ENCODE data around the gene EIPR1. TPM values are rescaled to one million over a fixed set of nuclear protein-coding genes. Genes with fewer than 3 reads are reported as not detected.

Gene EIPR1
- total and polyA plus RNA-seq, 2 experiments from 2014 or later: 17.4 to 46.3 TPM

- TF ChIP-seq ZNF331 (CRISPR knock-in tag; IDR thresholded peaks at IDR 0.05; ENCODE audit: low read depth): no peak
- TF ChIP-seq NANOG (IDR thresholded peaks at IDR 0.05; ENCODE audit: borderline replicate concordance): no peak
- TF ChIP-seq POLR2AphosphoS5 (IDR thresholded peaks at IDR 0.05; ENCODE audit: low read depth): no peak
- no peak for TF ChIP-seq EZH2phosphoT487 (IDR thresholded peaks at IDR 0.05; ENCODE audit: unreplicated experiment)
- TF ChIP-seq, protein P1, sequence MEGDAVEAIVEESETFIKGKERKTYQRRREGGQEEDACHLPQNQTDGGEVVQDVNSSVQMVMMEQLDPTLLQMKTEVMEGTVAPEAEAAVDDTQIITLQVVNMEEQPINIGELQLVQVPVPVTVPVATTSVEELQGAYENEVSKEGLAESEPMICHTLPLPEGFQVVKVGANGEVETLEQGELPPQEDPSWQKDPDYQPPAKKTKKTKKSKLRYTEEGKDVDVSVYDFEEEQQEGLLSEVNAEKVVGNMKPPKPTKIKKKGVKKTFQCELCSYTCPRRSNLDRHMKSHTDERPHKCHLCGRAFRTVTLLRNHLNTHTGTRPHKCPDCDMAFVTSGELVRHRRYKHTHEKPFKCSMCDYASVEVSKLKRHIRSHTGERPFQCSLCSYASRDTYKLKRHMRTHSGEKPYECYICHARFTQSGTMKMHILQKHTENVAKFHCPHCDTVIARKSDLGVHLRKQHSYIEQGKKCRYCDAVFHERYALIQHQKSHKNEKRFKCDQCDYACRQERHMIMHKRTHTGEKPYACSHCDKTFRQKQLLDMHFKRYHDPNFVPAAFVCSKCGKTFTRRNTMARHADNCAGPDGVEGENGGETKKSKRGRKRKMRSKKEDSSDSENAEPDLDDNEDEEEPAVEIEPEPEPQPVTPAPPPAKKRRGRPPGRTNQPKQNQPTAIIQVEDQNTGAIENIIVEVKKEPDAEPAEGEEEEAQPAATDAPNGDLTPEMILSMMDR (conservative IDR thresholded peaks at IDR 0.05; ENCODE audit: low read depth in 2 of 2): no peak
- TF ChIP-seq, protein P2, sequence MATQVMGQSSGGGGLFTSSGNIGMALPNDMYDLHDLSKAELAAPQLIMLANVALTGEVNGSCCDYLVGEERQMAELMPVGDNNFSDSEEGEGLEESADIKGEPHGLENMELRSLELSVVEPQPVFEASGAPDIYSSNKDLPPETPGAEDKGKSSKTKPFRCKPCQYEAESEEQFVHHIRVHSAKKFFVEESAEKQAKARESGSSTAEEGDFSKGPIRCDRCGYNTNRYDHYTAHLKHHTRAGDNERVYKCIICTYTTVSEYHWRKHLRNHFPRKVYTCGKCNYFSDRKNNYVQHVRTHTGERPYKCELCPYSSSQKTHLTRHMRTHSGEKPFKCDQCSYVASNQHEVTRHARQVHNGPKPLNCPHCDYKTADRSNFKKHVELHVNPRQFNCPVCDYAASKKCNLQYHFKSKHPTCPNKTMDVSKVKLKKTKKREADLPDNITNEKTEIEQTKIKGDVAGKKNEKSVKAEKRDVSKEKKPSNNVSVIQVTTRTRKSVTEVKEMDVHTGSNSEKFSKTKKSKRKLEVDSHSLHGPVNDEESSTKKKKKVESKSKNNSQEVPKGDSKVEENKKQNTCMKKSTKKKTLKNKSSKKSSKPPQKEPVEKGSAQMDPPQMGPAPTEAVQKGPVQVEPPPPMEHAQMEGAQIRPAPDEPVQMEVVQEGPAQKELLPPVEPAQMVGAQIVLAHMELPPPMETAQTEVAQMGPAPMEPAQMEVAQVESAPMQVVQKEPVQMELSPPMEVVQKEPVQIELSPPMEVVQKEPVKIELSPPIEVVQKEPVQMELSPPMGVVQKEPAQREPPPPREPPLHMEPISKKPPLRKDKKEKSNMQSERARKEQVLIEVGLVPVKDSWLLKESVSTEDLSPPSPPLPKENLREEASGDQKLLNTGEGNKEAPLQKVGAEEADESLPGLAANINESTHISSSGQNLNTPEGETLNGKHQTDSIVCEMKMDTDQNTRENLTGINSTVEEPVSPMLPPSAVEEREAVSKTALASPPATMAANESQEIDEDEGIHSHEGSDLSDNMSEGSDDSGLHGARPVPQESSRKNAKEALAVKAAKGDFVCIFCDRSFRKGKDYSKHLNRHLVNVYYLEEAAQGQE (IDR thresholded peaks at IDR 0.05; ENCODE audit: unreplicated experiment): no peak
- TF ChIP-seq, protein P3, sequence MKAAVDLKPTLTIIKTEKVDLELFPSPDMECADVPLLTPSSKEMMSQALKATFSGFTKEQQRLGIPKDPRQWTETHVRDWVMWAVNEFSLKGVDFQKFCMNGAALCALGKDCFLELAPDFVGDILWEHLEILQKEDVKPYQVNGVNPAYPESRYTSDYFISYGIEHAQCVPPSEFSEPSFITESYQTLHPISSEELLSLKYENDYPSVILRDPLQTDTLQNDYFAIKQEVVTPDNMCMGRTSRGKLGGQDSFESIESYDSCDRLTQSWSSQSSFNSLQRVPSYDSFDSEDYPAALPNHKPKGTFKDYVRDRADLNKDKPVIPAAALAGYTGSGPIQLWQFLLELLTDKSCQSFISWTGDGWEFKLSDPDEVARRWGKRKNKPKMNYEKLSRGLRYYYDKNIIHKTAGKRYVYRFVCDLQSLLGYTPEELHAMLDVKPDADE (IDR thresholded peaks at IDR 0.05): no peak
- TF ChIP-seq CREB1 (CRISPR knock-in tag; IDR thresholded peaks at IDR 0.05; ENCODE audit: low read depth): no peak
- TF ChIP-seq JUNB (IDR thresholded peaks at IDR 0.05; ENCODE audit: unreplicated experiment): no peak
- TF ChIP-seq ZNF462 (CRISPR knock-in tag; IDR thresholded peaks at IDR 0.05): no peak
- TF ChIP-seq STAT1 (IDR thresholded peaks at IDR 0.05; ENCODE audit: unreplicated experiment): no peak
- TF ChIP-seq ZNF114 (CRISPR knock-in tag; IDR thresholded peaks at IDR 0.05): no peak
- TF ChIP-seq EZH2 (IDR thresholded peaks at IDR 0.05; ENCODE audit: low read depth, unreplicated experiment): no peak
- peaks cover 8% of the 10 kb centered on the region; the same call in 2 of the 3 replicates for H3K36me3 Mint-ChIP-seq (ENCODE audit: low read depth)
- no peaks in the 10 kb centered on the region for H3K27me3 ChIP-seq (ENCODE audit: insufficient read depth)
These were observed 170.5 kb downstream of the EIPR1 start for GRCh38 chr2:3207091-3207491.

More at GRCh38 chr2:3207091-3207491, 170.5 kb downstream of the EIPR1 start:
- Histone ChIP-seq H3K4me1 (ENCODE audit: insufficient read depth) (no peaks in the 10 kb centered on the region), H3K79me2 (replicated peaks; ENCODE audit: insufficient read depth) (no peaks in the 10 kb centered on the region), H4K20me1 (replicated peaks; ENCODE audit: insufficient read depth) (no peaks in the 10 kb centered on the region), H2AFZ (no peak overlapping the region), H3K36me3 (ENCODE audit: insufficient read depth) (no peaks in the 10 kb centered on the region), H3K4me3 (no peak overlapping the region), H3F3A (replicated peaks; ENCODE audit: low read depth) (no peaks in the 10 kb centered on the region), H3K27ac (ENCODE audit: low read depth) (no peak overlapping the region), H3K4me2 (no peak overlapping the region), H3K9me2 (ENCODE audit: insufficient read depth) (no peaks in the 10 kb centered on the region)
- H3K9me3 Mint-ChIP-seq: peaks cover 4% of the 10 kb centered on the region; the same call in 1 of the 3 replicates
- H3K27ac Mint-ChIP-seq: no peak overlapping the region
- no peak overlapping the region for H3K4me3 Mint-ChIP-seq
- DNase-seq (ENCODE audit: low spot score) (no peak), ATAC-seq (no peak)
- H3K27me3 Mint-ChIP-seq (ENCODE audit: insufficient read depth, low read depth, poor library complexity): no peaks in the 10 kb centered on the region
- peaks cover 6% of the 10 kb centered on the region; the same call in 1 of the 3 replicates for H3K4me1 Mint-ChIP-seq
